ENCODE results near the gene BAIAP2. TPM values are rescaled to one million over a fixed set of nuclear protein-coding genes. Genes with fewer than 3 reads are reported as not detected.

Gene BAIAP2
- total RNA-seq, 2 experiments from 2014 or later, result 2.8 TPM

- CTCF ChIA-PET, result no interaction called here
- Mint-ChIP-seq H3K9me3 (peaks cover 9% of the 10 kb centered on the region), H3K4me1 (peaks cover 14% of the 10 kb centered on the region), H3K27me3 (peaks cover 26% of the 10 kb centered on the region), H3K4me3 (no peak overlapping the region), H3K27ac (no peak overlapping the region), H3K36me3 (ENCODE audit: low read depth) (no peaks in the 10 kb centered on the region)
- DNase-seq, result no peak
- POLR2A ChIA-PET, result no interaction called here
These were observed 4.0 kb upstream of the BAIAP2 start for GRCh38 chr17:81030741-81031565.

- peaks cover 4% of the 10 kb centered on the region for H3K9me3 Mint-ChIP-seq
- H3K27me3 Mint-ChIP-seq, result peaks cover 33% of the 10 kb centered on the region
- H3K36me3 Mint-ChIP-seq (ENCODE audit: low read depth), result no peaks in the 10 kb centered on the region
- peaks cover 14% of the 10 kb centered on the region for H3K4me1 Mint-ChIP-seq
- CTCF ChIA-PET, result interaction anchor here (2.5 kb wide), 1 partner anchor 8 kb away, joined by 11 read pairs; no protein-coding TSS in a partner anchor
- no peak overlapping the region for H3K4me3 Mint-ChIP-seq
- POLR2A ChIA-PET, result no interaction called here
- no peak for DNase-seq
- H3K27ac Mint-ChIP-seq, result no peak overlapping the region
These were observed 3.1 kb upstream of the BAIAP2 start for GRCh38 chr17:81031566-81032550.

- DNase-seq, result no peak
- H3K27ac Mint-ChIP-seq, result no peak overlapping the region
- POLR2A ChIA-PET, result no interaction called here
- no peaks in the 10 kb centered on the region for H3K9me3 Mint-ChIP-seq
- H3K4me3 Mint-ChIP-seq, result peak overlapping the region; percentile 47
- peaks cover 14% of the 10 kb centered on the region for H3K4me1 Mint-ChIP-seq
- H3K27me3 Mint-ChIP-seq, result peaks cover 34% of the 10 kb centered on the region
- CTCF ChIA-PET, result interaction anchor here (2.5 kb wide), 1 partner anchor 9 kb away, joined by 11 read pairs; no protein-coding TSS in a partner anchor
- no peaks in the 10 kb centered on the region for H3K36me3 Mint-ChIP-seq (ENCODE audit: low read depth)
These were observed 2.1 kb upstream of the BAIAP2 start for GRCh38 chr17:81032641-81033480.

- H3K36me3 Mint-ChIP-seq (ENCODE audit: low read depth), result no peaks in the 10 kb centered on the region
- peak overlapping the region; percentile 58 for H3K4me3 Mint-ChIP-seq
- peaks cover 14% of the 10 kb centered on the region for H3K4me1 Mint-ChIP-seq
- ChIA-PET CTCF (interaction anchor here (2.5 kb wide), 1 partner anchor 10 kb away, joined by 11 read pairs; no protein-coding TSS in a partner anchor), POLR2A (no interaction called here)
- H3K27me3 Mint-ChIP-seq, result peaks cover 34% of the 10 kb centered on the region
- H3K9me3 Mint-ChIP-seq, result no peaks in the 10 kb centered on the region
- H3K27ac Mint-ChIP-seq, result peak overlapping the region; percentile 41
- DNase-seq, result no peak
These were observed 1.3 kb upstream of the BAIAP2 start for GRCh38 chr17:81033535-81034167.

- peaks cover 14% of the 10 kb centered on the region for H3K4me1 Mint-ChIP-seq
- POLR2A ChIA-PET, result no interaction called here
- CTCF ChIA-PET, result interaction anchor here (2.5 kb wide), 1 partner anchor 11 kb away, joined by 11 read pairs; no protein-coding TSS in a partner anchor
- no peak for DNase-seq
- peak overlapping the region; percentile 41 for H3K27ac Mint-ChIP-seq
- H3K9me3 Mint-ChIP-seq, result no peaks in the 10 kb centered on the region
- peaks cover 31% of the 10 kb centered on the region for H3K27me3 Mint-ChIP-seq
- H3K4me3 Mint-ChIP-seq, result peak overlapping the region; percentile 58
- no peaks in the 10 kb centered on the region for H3K36me3 Mint-ChIP-seq (ENCODE audit: low read depth)
These were observed 678 bp upstream of the BAIAP2 start for GRCh38 chr17:81034168-81034777.

GRCh38 chr17:81035521-81036196 is 708 bp downstream of the BAIAP2 start:
- POLR2A ChIA-PET, result no interaction called here
- CTCF ChIA-PET, result interaction anchor here (0.8 kb wide), 1 partner anchor 10 kb away, joined by 3 read pairs; no protein-coding TSS in a partner anchor
- peaks cover 14% of the 10 kb centered on the region for H3K4me1 Mint-ChIP-seq
- H3K9me3 Mint-ChIP-seq, result no peaks in the 10 kb centered on the region
- peaks cover 31% of the 10 kb centered on the region for H3K27me3 Mint-ChIP-seq
- DNase-seq, result no peak
- H3K4me3 Mint-ChIP-seq, result peak overlapping the region; percentile 69
- no peaks in the 10 kb centered on the region for H3K36me3 Mint-ChIP-seq (ENCODE audit: low read depth)
- peak overlapping the region; percentile 57 for H3K27ac Mint-ChIP-seq

GRCh38 chr17:81036197-81036941 is 1.4 kb downstream of the BAIAP2 start:
- peaks cover 14% of the 10 kb centered on the region for H3K4me1 Mint-ChIP-seq
- POLR2A ChIA-PET, result no interaction called here
- no peak overlapping the region for H3K27ac Mint-ChIP-seq
- peak overlapping the region; percentile 69 for H3K4me3 Mint-ChIP-seq
- DNase-seq, result no peak
- H3K9me3 Mint-ChIP-seq, result no peaks in the 10 kb centered on the region
- no peaks in the 10 kb centered on the region for H3K36me3 Mint-ChIP-seq (ENCODE audit: low read depth)
- H3K27me3 Mint-ChIP-seq, result peaks cover 31% of the 10 kb centered on the region
- CTCF ChIA-PET, result interaction anchor here (1.0 to 1.7 kb wide), 2 partner anchors 13 to 65 kb away, joined by 3 to 4 read pairs; no protein-coding TSS in a partner anchor

- Mint-ChIP-seq H3K27me3 (peaks cover 31% of the 10 kb centered on the region), H3K9me3 (no peaks in the 10 kb centered on the region), H3K4me3 (no peak overlapping the region), H3K4me1 (peaks cover 14% of the 10 kb centered on the region), H3K36me3 (ENCODE audit: low read depth) (no peaks in the 10 kb centered on the region), H3K27ac (no peak overlapping the region)
- DNase-seq, result no peak
- CTCF ChIA-PET, result interaction anchor here (0.7 to 1.7 kb wide), 3 partner anchors 14 to 64 kb away, joined by 3 to 4 read pairs (median 3); no protein-coding TSS in a partner anchor
- POLR2A ChIA-PET, result no interaction called here
These were observed 2.3 kb downstream of the BAIAP2 start for GRCh38 chr17:81037026-81037797.

GRCh38 chr17:81037798-81038733 is 3.1 kb downstream of the BAIAP2 start:
- Mint-ChIP-seq H3K4me1 (peaks cover 14% of the 10 kb centered on the region), H3K9me3 (no peaks in the 10 kb centered on the region), H3K36me3 (ENCODE audit: low read depth) (no peaks in the 10 kb centered on the region), H3K27ac (no peak overlapping the region), H3K27me3 (peaks cover 29% of the 10 kb centered on the region), H3K4me3 (no peak overlapping the region)
- POLR2A ChIA-PET, result no interaction called here
- CTCF ChIA-PET, result interaction anchor here (1.7 kb wide), 1 partner anchor 15 kb away, joined by 4 read pairs; no protein-coding TSS in a partner anchor
- DNase-seq, result no peak

Measured in activated CD4-positive, alpha-beta T cell treated with anti-CD3 and anti-CD28 coated beads, Interleukin-2, amount 10 ng/mL, durations not matched to agents 7 days and 5 days (primary cell).